HEK293 (cell line): ENCODE measurements around the gene PNPLA3.

Source experiments
- CTCF ChIA-PET: fragments of 350-600 bp; formaldehyde crosslinking; extraction: SDS; loops from one replicate; lab custom pipeline; 2021; ENCODE audit warnings: antibody characterized with exemption; lab: Yijun Ruan, JAX
- POLR2A ChIA-PET: fragments of 300-600 bp; formaldehyde crosslinking; extraction: SDS; loops from one replicate; lab custom pipeline; 2020; ENCODE audit warnings: antibody characterized with exemption, inconsistent platforms; lab: Yijun Ruan, JAX
- H3K27ac ChIP-seq: fragments of 200-500 bp; sonication (Bioruptor generic); 2 replicates; pipeline ENCODE4 v1.5.1; 2014; ENCODE audit warnings: low read depth, low read length, control low read depth, inconsistent platforms; ENCODE audit errors: extremely low read depth
- H3K36me3 ChIP-seq, 2 experiments: fragments of 200-500 bp in 1 of 2; sonication (Bioruptor generic) in 1 of 2; 1 replicate in 1 of 2; 2 replicates in 1 of 2; pipeline ENCODE4 v1.5.1; 2014 to 2017; ENCODE audit warnings: inconsistent platforms in 2 of 2, low read length in 2 of 2; ENCODE audit not compliant: control insufficient read depth in 2 of 2, insufficient read depth in 1 of 2
- H3K4me1 ChIP-seq: fragments of 200-500 bp; sonication (Bioruptor generic); 2 replicates; pipeline ENCODE4 v1.5.1; 2014; ENCODE audit warnings: mild to moderate bottlenecking, low read length, inconsistent platforms; ENCODE audit not compliant: control insufficient read depth, insufficient read depth
- H3K4me3 ChIP-seq: 2 replicates; pipeline ENCODE4 v1.5.1; 2011; ENCODE audit warnings: low read depth, mild to moderate bottlenecking, control low read depth, low read length, moderate library complexity
- H3K9me3 ChIP-seq: fragments of 200-500 bp; sonication (Bioruptor generic); 2 replicates; pipeline ENCODE4 v1.5.1; 2014; ENCODE audit warnings: low read depth, low read length, inconsistent platforms; ENCODE audit not compliant: control insufficient read depth, insufficient read depth
- EGR2 ChIP-seq: fragments of 450-650 bp; formaldehyde crosslinking; IDR thresholded peaks from 2 replicates; pipeline ENCODE4 v1.5.1; 2016; ENCODE audit warnings: low read depth, missing biosample characterization, missing genetic modification characterization
- GLIS1 ChIP-seq: fragments of 450-650 bp; formaldehyde crosslinking; IDR thresholded peaks from 2 replicates; pipeline ENCODE4 v1.5.1; 2016; ENCODE audit warnings: missing biosample characterization, missing genetic modification characterization
- SCRT1 ChIP-seq: fragments of 450-650 bp; formaldehyde crosslinking; IDR thresholded peaks from 2 replicates; pipeline ENCODE4 v1.5.1; 2016; ENCODE audit warnings: missing biosample characterization, missing genetic modification characterization, borderline replicate concordance
- TCF7L2 ChIP-seq: IDR thresholded peaks from 2 replicates; pipeline ENCODE4 v1.6.1; 2011; ENCODE audit warnings: low read depth, mild to moderate bottlenecking, inconsistent platforms, low read length, moderate library complexity, borderline replicate concordance
- ZBTB17 ChIP-seq: fragments of 450-650 bp; formaldehyde crosslinking; IDR thresholded peaks from 2 replicates; pipeline ENCODE4 v1.5.1; 2016; ENCODE audit warnings: missing biosample characterization, missing genetic modification characterization
- ZBTB8A ChIP-seq: fragments of 450-650 bp; formaldehyde crosslinking; IDR thresholded peaks from 2 replicates; pipeline ENCODE4 v1.5.1; 2016; ENCODE audit warnings: missing biosample characterization, missing genetic modification characterization
- ZFHX2 ChIP-seq: fragments of 450-650 bp; formaldehyde crosslinking; conservative IDR thresholded peaks from 2 replicates; pipeline ENCODE4 v1.5.1; 2016; ENCODE audit warnings: missing biosample characterization, missing genetic modification characterization
- ZNF121 ChIP-seq: fragments of 450-650 bp; formaldehyde crosslinking; IDR thresholded peaks from 2 replicates; pipeline ENCODE4 v1.5.1; 2016; ENCODE audit warnings: missing biosample characterization, missing genetic modification characterization
- ZNF239 ChIP-seq: fragments of 450-650 bp; formaldehyde crosslinking; IDR thresholded peaks from 2 replicates; pipeline ENCODE4 v1.5.1; 2016; ENCODE audit warnings: missing biosample characterization, missing genetic modification characterization
- ZNF350 ChIP-seq: fragments of 450-650 bp; formaldehyde crosslinking; IDR thresholded peaks from 2 replicates; pipeline ENCODE4 v1.5.0; 2017; ENCODE audit warnings: missing biosample characterization, mild to moderate bottlenecking, missing genetic modification characterization
- ZNF416 ChIP-seq: fragments of 450-650 bp; formaldehyde crosslinking; IDR thresholded peaks from 2 replicates; pipeline ENCODE4 v1.5.1; 2016; ENCODE audit warnings: missing biosample characterization, missing genetic modification characterization
- ZNF560 ChIP-seq: fragments of 450-650 bp; formaldehyde crosslinking; IDR thresholded peaks from 2 replicates; pipeline ENCODE4 v1.5.1; 2017; ENCODE audit warnings: missing biosample characterization, missing genetic modification characterization, borderline replicate concordance
- ZNF792 ChIP-seq: fragments of 450-650 bp; formaldehyde crosslinking; IDR thresholded peaks from 2 replicates; pipeline ENCODE4 v1.5.1; 2016; ENCODE audit warnings: missing biosample characterization, missing genetic modification characterization
- ZSCAN16 ChIP-seq: fragments of 450-650 bp; formaldehyde crosslinking; IDR thresholded peaks from 2 replicates; pipeline ENCODE4 v1.5.1; 2016; ENCODE audit warnings: missing biosample characterization, missing genetic modification characterization
- TF ChIP-seq, protein P1 (sequence below): fragments of 450-650 bp; formaldehyde crosslinking; IDR thresholded peaks from 2 replicates; pipeline ENCODE4 v1.5.1; 2016; ENCODE audit warnings: missing biosample characterization, missing genetic modification characterization
- TF ChIP-seq, protein P2 (sequence below): fragments of 450-650 bp; formaldehyde crosslinking; optimal IDR thresholded peaks from 2 replicates; pipeline ENCODE3; 2016; ENCODE audit warnings: missing biosample characterization, mild to moderate bottlenecking, missing genetic modification characterization
- TF ChIP-seq, protein P3 (sequence below): sonication (generic); formaldehyde crosslinking; IDR thresholded peaks from 2 replicates; pipeline ENCODE4 v1.8.1; 2022; ENCODE audit warnings: mild to moderate bottlenecking, moderate library complexity, missing genetic modification reagents
- TF ChIP-seq, protein P4 (sequence below): fragments of 450-650 bp; formaldehyde crosslinking; IDR thresholded peaks from 2 replicates; pipeline ENCODE4 v1.5.1; 2016; ENCODE audit warnings: missing biosample characterization, missing genetic modification characterization
- TF ChIP-seq, protein P5 (sequence below): fragments of 450-650 bp; formaldehyde crosslinking; IDR thresholded peaks from 2 replicates; pipeline ENCODE4 v1.5.1; 2016; ENCODE audit warnings: missing biosample characterization, missing genetic modification characterization
- TF ChIP-seq, protein P6 (sequence below): fragments of 450-650 bp; formaldehyde crosslinking; IDR thresholded peaks from 2 replicates; pipeline ENCODE4 v1.5.1; 2016; ENCODE audit warnings: missing biosample characterization, missing genetic modification characterization, borderline replicate concordance

PNPLA3 gene

DNA sequence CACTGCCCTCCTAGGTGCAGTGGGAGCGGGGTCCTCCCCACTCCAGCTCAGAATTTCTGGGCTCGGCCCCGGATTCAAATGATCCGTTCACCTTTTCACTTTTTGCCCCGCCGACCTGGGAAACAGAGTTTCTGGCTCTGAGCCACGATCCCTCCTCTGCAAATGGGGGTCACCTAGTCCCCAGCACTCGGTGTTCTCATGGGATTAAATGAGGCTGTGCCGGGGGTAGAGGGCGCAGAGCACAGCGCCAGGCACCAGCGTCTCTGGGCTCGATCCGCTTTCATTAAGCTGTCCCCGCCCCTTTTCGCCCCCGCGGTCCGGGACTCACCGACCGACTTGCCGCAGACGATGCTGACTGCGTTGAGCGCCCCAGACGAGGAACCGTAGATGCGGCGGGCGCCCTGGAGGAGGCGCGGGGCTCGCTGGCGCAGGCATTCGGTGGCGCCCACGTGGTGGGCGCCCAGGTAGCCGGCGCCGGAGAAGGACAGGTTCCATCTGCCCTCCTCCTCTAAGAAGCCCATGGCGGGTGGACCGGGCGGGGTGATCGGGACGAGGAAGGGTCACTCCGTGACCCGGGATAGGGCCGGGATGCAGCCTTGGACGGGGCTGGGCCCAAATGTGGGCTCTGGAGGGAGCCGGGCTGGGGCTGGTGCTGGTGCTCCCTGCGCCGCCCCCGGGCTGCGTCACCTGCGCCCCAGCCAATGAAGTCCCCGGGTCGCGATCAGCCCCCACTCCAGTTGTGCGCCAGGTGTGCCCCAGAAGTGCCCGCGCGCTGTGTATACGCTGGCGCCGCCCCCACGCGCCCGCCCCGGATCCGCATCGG is 32.0 kb upstream of the PNPLA3 start, which contains the start of gene PNPLA5:
TSS of gene PNPLA5 (minus strand) at position 654 of the 823 bp plus-strand sequence. CDS start at position 521, 133 bp downstream.
- no peak within 1 kb of the TSS for H3K4me3 ChIP-seq
- POLR2A ChIA-PET, result interaction anchor here (0.5 kb wide), 1 partner anchor 33 kb away, joined by 3 read pairs; no protein-coding TSS in a partner anchor
- no peak within 1 kb of the TSS for H3K27ac ChIP-seq
- TF ChIP-seq ZBTB17 (tag by site-specific recombination) (peak; percentile 87), EGR2 (tag by site-specific recombination) (peak; percentile 46; the same call in 1 of the 2 replicates), ZFHX2 (tag by site-specific recombination) (0 out of 2 replicates have a peak, but pooled peaks have one; percentile 4), GLIS1 (peak; percentile 23; the same call in 1 of the 2 replicates), ZNF792 (no peak), ZNF239 (no peak), ZBTB8A (tag by site-specific recombination) (peak; percentile 29; the same call in 1 of the 2 replicates), ZNF350 (tag by site-specific recombination) (no peak), TCF7L2 (no peak), SCRT1 (tag by site-specific recombination) (no peak), ZNF416 (tag by site-specific recombination) (no peak)
- TF ChIP-seq, protein P1, sequence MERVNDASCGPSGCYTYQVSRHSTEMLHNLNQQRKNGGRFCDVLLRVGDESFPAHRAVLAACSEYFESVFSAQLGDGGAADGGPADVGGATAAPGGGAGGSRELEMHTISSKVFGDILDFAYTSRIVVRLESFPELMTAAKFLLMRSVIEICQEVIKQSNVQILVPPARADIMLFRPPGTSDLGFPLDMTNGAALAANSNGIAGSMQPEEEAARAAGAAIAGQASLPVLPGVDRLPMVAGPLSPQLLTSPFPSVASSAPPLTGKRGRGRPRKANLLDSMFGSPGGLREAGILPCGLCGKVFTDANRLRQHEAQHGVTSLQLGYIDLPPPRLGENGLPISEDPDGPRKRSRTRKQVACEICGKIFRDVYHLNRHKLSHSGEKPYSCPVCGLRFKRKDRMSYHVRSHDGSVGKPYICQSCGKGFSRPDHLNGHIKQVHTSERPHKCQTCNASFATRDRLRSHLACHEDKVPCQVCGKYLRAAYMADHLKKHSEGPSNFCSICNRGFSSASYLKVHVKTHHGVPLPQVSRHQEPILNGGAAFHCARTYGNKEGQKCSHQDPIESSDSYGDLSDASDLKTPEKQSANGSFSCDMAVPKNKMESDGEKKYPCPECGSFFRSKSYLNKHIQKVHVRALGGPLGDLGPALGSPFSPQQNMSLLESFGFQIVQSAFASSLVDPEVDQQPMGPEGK (tag by site-specific recombination), result peak; percentile 30; the same call in 1 of the 2 replicates
- TF ChIP-seq, protein P2, sequence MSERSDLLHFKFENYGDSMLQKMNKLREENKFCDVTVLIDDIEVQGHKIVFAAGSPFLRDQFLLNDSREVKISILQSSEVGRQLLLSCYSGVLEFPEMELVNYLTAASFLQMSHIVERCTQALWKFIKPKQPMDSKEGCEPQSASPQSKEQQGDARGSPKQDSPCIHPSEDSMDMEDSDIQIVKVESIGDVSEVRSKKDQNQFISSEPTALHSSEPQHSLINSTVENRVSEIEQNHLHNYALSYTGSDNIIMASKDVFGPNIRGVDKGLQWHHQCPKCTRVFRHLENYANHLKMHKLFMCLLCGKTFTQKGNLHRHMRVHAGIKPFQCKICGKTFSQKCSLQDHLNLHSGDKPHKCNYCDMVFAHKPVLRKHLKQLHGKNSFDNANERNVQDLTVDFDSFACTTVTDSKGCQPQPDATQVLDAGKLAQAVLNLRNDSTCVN (tag by site-specific recombination), result peak; percentile 9
- TF ChIP-seq, protein P3, sequence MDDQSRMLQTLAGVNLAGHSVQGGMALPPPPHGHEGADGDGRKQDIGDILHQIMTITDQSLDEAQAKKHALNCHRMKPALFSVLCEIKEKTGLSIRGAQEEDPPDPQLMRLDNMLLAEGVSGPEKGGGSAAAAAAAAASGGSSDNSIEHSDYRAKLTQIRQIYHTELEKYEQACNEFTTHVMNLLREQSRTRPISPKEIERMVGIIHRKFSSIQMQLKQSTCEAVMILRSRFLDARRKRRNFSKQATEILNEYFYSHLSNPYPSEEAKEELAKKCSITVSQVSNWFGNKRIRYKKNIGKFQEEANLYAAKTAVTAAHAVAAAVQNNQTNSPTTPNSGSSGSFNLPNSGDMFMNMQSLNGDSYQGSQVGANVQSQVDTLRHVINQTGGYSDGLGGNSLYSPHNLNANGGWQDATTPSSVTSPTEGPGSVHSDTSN (CRISPR knock-in tag), result no peak
- no peaks in the 10 kb centered on the region for H3K36me3 ChIP-seq
- H3K9me3 ChIP-seq, result no peaks in the 10 kb centered on the region
- CTCF ChIA-PET, result interaction anchor here (1.0 to 1.7 kb wide), 3 partner anchors 9 to 23 kb away, joined by 4 to 10 read pairs (median 7); no protein-coding TSS in a partner anchor
- H3K4me1 ChIP-seq, result no peaks in the 10 kb centered on the region; the same call in 1 of the 2 replicates

DNA sequence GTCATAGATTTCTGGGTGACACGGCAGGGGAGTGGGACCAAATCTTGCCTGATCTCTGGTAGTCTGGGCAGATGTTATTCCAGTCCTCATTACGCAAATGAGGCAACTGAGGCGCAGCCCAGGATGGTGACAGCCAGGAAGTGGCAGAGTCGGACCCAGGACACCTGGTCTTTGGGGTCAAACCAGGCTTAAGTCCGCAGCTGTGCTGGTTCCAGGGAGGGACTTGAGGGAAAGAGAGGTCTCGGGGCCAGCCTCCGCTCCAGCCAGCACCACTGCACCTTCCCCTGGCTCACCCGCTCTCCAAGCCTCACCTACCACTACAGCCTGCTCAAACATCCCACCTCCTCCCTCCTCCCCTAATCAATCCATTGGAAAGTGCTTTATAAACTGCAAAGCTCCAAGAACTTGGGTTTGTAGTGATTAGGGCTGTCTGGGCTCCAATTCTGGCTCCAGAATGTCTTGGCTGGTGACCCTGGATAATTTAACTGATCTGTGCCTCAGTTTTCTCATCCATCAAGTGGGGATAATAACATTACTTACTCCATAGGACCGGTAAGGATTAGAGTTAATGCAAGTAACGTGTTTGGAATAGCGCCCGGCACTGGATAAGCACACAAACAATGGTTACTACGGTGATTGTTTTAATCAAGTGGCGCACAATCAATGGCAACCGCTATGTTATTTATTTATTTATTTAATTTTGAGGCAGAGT is 31.3 kb upstream of the PNPLA3 start:
- POLR2A ChIA-PET, result interaction anchor here (0.5 kb wide), 1 partner anchor 32 kb away, joined by 3 read pairs; no protein-coding TSS in a partner anchor
- no peak overlapping the region for H3K27ac ChIP-seq
- no peaks in the 10 kb centered on the region; the same call in 1 of the 2 replicates for H3K4me1 ChIP-seq
- no peaks in the 10 kb centered on the region for H3K9me3 ChIP-seq
- H3K4me3 ChIP-seq, result no peak overlapping the region
- TF ChIP-seq, protein P4, sequence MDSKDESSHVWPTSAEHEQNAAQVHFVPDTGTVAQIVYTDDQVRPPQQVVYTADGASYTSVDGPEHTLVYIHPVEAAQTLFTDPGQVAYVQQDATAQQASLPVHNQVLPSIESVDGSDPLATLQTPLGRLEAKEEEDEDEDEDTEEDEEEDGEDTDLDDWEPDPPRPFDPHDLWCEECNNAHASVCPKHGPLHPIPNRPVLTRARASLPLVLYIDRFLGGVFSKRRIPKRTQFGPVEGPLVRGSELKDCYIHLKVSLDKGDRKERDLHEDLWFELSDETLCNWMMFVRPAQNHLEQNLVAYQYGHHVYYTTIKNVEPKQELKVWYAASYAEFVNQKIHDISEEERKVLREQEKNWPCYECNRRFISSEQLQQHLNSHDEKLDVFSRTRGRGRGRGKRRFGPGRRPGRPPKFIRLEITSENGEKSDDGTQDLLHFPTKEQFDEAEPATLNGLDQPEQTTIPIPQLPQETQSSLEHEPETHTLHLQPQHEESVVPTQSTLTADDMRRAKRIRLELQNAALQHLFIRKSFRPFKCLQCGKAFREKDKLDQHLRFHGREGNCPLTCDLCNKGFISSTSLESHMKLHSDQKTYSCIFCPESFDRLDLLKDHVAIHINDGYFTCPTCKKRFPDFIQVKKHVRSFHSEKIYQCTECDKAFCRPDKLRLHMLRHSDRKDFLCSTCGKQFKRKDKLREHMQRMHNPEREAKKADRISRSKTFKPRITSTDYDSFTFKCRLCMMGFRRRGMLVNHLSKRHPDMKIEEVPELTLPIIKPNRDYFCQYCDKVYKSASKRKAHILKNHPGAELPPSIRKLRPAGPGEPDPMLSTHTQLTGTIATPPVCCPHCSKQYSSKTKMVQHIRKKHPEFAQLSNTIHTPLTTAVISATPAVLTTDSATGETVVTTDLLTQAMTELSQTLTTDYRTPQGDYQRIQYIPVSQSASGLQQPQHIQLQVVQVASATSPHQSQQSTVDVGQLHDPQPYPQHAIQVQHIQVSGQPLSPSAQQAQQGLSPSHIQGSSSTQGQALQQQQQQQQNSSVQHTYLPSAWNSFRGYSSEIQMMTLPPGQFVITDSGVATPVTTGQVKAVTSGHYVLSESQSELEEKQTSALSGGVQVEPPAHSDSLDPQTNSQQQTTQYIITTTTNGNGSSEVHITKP, result no peak
- no peak for TF ChIP-seq ZNF560 (tag by site-specific recombination)
- no peak for TF ChIP-seq ZNF121 (tag by site-specific recombination)
- TF ChIP-seq, protein P5, sequence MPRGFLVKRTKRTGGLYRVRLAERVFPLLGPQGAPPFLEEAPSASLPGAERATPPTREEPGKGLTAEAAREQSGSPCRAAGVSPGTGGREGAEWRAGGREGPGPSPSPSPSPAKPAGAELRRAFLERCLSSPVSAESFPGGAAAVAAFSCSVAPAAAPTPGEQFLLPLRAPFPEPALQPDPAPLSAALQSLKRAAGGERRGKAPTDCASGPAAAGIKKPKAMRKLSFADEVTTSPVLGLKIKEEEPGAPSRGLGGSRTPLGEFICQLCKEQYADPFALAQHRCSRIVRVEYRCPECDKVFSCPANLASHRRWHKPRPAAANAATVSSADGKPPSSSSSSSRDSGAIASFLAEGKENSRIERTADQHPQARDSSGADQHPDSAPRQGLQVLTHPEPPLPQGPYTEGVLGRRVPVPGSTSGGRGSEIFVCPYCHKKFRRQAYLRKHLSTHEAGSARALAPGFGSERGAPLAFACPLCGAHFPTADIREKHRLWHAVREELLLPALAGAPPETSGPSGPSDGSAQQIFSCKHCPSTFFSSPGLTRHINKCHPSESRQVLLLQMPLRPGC, result no peak
- TF ChIP-seq, protein P6, sequence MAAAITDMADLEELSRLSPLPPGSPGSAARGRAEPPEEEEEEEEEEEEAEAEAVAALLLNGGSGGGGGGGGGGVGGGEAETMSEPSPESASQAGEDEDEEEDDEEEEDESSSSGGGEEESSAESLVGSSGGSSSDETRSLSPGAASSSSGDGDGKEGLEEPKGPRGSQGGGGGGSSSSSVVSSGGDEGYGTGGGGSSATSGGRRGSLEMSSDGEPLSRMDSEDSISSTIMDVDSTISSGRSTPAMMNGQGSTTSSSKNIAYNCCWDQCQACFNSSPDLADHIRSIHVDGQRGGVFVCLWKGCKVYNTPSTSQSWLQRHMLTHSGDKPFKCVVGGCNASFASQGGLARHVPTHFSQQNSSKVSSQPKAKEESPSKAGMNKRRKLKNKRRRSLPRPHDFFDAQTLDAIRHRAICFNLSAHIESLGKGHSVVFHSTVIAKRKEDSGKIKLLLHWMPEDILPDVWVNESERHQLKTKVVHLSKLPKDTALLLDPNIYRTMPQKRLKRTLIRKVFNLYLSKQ (tag by site-specific recombination), result no peak
- TF ChIP-seq ZSCAN16, result no peak
- TF ChIP-seq ZNF350 (tag by site-specific recombination), result no peak
- no peaks in the 10 kb centered on the region for H3K36me3 ChIP-seq
- CTCF ChIA-PET, result interaction anchor here (0.6 to 1.7 kb wide), 3 partner anchors 9 to 54 kb away, joined by 4 to 7 read pairs (median 5); no protein-coding TSS in a partner anchor
